ENCODE data around the gene HSPB6.

DNA sequence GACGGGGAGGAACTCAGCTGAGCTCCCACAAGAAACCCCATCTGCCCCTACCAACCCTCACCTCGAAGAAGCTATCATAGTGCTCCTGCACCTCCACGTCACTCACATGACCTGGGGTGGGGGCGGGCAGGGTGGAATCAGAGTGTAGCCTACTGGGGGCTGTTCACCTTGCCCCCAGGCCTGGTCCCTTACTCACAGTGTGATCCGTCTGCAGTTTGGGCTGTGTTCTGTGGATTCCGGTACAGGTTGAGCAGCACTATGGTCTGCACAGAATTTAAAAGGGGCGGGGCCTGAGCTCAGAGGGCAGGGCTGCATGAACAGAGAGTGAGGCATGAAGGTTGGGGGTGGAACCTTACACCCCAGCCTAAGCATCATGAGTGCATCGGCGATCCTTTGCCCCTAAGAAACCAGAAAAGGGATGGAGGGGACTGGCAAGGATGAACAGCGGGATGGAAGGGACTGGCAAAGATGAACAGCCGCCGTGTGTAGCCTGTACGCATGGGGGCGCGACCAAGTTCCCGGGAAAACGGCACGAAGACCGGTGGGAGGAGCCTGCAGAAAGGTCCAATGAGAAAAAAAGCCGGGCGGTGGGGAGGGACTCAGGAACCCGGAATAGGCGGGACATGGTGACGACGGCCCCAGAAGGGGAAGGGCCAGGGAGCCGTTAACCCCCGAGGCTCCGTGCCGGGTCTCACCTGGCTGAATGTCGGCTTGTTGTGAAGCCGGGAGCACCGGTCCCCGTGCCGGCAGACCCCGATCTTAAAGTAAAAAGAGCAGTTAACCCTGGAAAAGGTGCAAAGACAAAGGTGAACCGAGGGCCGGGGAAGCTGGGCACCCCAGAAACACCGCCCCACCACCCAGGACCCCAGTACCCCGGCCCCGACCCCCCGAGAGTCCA, 12.2 kb downstream of the HSPB6 start:
- TF ChIP-seq, protein P1, sequence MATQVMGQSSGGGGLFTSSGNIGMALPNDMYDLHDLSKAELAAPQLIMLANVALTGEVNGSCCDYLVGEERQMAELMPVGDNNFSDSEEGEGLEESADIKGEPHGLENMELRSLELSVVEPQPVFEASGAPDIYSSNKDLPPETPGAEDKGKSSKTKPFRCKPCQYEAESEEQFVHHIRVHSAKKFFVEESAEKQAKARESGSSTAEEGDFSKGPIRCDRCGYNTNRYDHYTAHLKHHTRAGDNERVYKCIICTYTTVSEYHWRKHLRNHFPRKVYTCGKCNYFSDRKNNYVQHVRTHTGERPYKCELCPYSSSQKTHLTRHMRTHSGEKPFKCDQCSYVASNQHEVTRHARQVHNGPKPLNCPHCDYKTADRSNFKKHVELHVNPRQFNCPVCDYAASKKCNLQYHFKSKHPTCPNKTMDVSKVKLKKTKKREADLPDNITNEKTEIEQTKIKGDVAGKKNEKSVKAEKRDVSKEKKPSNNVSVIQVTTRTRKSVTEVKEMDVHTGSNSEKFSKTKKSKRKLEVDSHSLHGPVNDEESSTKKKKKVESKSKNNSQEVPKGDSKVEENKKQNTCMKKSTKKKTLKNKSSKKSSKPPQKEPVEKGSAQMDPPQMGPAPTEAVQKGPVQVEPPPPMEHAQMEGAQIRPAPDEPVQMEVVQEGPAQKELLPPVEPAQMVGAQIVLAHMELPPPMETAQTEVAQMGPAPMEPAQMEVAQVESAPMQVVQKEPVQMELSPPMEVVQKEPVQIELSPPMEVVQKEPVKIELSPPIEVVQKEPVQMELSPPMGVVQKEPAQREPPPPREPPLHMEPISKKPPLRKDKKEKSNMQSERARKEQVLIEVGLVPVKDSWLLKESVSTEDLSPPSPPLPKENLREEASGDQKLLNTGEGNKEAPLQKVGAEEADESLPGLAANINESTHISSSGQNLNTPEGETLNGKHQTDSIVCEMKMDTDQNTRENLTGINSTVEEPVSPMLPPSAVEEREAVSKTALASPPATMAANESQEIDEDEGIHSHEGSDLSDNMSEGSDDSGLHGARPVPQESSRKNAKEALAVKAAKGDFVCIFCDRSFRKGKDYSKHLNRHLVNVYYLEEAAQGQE (IDR thresholded peaks at IDR 0.05; ENCODE audit: low read depth, low read length): no peak
- TF ChIP-seq RAD21 (IDR thresholded peaks at IDR 0.05; ENCODE audit: low read length) (no peak), EP300 (IDR thresholded peaks at IDR 0.05; ENCODE audit: borderline replicate concordance in 1 of 2, low read depth in 1 of 2, low read length in 1 of 2) (no peak)

Data from SK-N-SH (cell line).